ENCODE data around the gene PEAK3. TPM values are rescaled to one million over a fixed set of nuclear protein-coding genes. Genes with fewer than 3 reads are reported as not detected.

The PEAK3 gene
- total RNA-seq, 2 experiments from 2014 or later, result not detected

GRCh38 chr19:2291185-2291751, 9.3 kb upstream of the PEAK3 start:
- peaks cover 27% of the 10 kb centered on the region for H3K4me1 Mint-ChIP-seq (ENCODE audit: low read depth)
- no peak for DNase-seq
- no peak overlapping the region for H3K27ac Mint-ChIP-seq
- no peaks in the 10 kb centered on the region for H3K9me3 Mint-ChIP-seq
- CTCF ChIA-PET, result interaction anchor here (0.6 to 1.0 kb wide), 2 partner anchors 39 to 136 kb away, joined by 3 to 4 read pairs; no protein-coding TSS in a partner anchor
- peaks cover 2% of the 10 kb centered on the region for H3K36me3 Mint-ChIP-seq (ENCODE audit: low read depth)
- peaks cover 5% of the 10 kb centered on the region for H3K27me3 Mint-ChIP-seq (ENCODE audit: low read depth)
- intact Hi-C loops (cut with micrococcal nuclease), result no loop called here
- no peak overlapping the region for H3K4me3 Mint-ChIP-seq

GRCh38 chr19:2290441-2291184, 8.6 kb upstream of the PEAK3 start:
- Mint-ChIP-seq H3K9me3 (no peaks in the 10 kb centered on the region), H3K4me1 (ENCODE audit: low read depth) (peaks cover 27% of the 10 kb centered on the region), H3K36me3 (ENCODE audit: low read depth) (peaks cover 2% of the 10 kb centered on the region), H3K27ac (no peak overlapping the region), H3K4me3 (peak overlapping the region; percentile 62), H3K27me3 (ENCODE audit: low read depth) (peaks cover 5% of the 10 kb centered on the region)
- no peak for DNase-seq
- intact Hi-C loops (cut with micrococcal nuclease), result no loop called here
- CTCF ChIA-PET, result interaction anchor here (0.6 to 1.0 kb wide), 2 partner anchors 39 to 135 kb away, joined by 3 to 4 read pairs; no protein-coding TSS in a partner anchor

DNA sequence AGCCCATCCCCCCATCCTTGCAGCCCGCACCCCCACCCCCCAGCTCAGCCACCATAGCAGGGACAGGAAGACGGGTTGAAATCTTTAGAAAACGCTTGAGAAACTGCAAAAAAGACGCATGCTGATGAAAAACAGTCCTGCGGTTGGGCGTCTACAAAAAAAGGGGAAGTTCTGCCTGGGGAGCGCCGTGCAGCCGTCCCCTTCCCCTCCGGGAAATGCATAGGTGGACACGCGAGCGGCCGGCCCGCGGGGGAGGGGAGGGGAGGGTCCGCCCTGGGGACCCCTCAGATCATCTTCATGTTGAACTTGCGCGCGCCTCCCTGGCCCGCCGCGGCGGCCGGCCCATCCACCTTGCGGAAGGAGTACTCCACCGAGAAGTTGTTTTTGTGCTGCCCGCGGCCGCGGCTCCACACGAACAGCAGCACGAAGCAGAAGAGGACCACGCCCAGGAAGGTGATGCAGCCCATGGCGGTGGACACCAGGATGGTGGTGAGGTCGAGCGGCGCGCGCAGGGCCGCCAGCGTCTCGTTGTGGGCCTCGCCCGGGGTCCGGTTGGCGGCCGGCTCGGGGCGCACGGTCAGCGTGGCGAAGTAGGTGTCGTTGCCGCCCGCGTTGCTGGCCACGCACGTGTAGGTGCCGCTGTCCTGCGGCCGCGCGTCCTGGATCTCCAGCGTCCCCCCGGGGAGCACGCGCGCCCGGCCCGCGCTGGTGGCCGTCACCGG, 7.9 kb upstream of the PEAK3 start:
- Mint-ChIP-seq H3K4me1 (ENCODE audit: low read depth) (peaks cover 27% of the 10 kb centered on the region), H3K27me3 (ENCODE audit: low read depth) (peaks cover 5% of the 10 kb centered on the region), H3K36me3 (ENCODE audit: low read depth) (peaks cover 2% of the 10 kb centered on the region), H3K27ac (no peak overlapping the region), H3K9me3 (no peaks in the 10 kb centered on the region), H3K4me3 (peak overlapping the region; percentile 75)
- DNase-seq, result peak; percentile 72
- intact Hi-C loops (cut with micrococcal nuclease), result loop anchor here (5.0 kb wide), 1 partner anchor 37 kb away; the partner anchor contains the start of genes LSM7 and SPPL2B
- CTCF ChIA-PET, result interaction anchor here (1.3 to 1.4 kb wide), 2 partner anchors 16 to 31 kb away, joined by 8 to 9 read pairs; no protein-coding TSS in a partner anchor

- Mint-ChIP-seq H3K4me3 (peak overlapping the region; percentile 75), H3K27me3 (ENCODE audit: low read depth) (peaks cover 5% of the 10 kb centered on the region), H3K9me3 (no peaks in the 10 kb centered on the region), H3K36me3 (ENCODE audit: low read depth) (peaks cover 2% of the 10 kb centered on the region), H3K27ac (peak overlapping the region; percentile 59), H3K4me1 (ENCODE audit: low read depth) (peaks cover 27% of the 10 kb centered on the region)
- no peak for DNase-seq
- intact Hi-C loops (cut with micrococcal nuclease), result loop anchor here (5.0 kb wide), 1 partner anchor 38 kb away; the partner anchor contains the start of genes LSM7 and SPPL2B
- CTCF ChIA-PET, result interaction anchor here (0.9 to 1.4 kb wide), 4 partner anchors 15 to 237 kb away, joined by 3 to 9 read pairs (median 6); no protein-coding TSS in a partner anchor
These were observed 7.1 kb upstream of the PEAK3 start for GRCh38 chr19:2288818-2289713.

- peaks cover 2% of the 10 kb centered on the region for H3K36me3 Mint-ChIP-seq (ENCODE audit: low read depth)
- H3K4me3 Mint-ChIP-seq, result peak overlapping the region; percentile 37
- H3K4me1 Mint-ChIP-seq (ENCODE audit: low read depth), result peaks cover 23% of the 10 kb centered on the region
- H3K27ac Mint-ChIP-seq, result peak overlapping the region; percentile 59
- H3K27me3 Mint-ChIP-seq (ENCODE audit: low read depth), result peaks cover 5% of the 10 kb centered on the region
- intact Hi-C loops (cut with micrococcal nuclease), result loop anchor here (5.0 kb wide), 1 partner anchor 39 kb away; the partner anchor contains the start of genes LSM7 and SPPL2B
- DNase-seq, result no peak
- CTCF ChIA-PET, result interaction anchor here (0.6 to 1.4 kb wide), 7 partner anchors 14 to 497 kb away, joined by 3 to 9 read pairs (median 3); partner anchors contain the start of gene THOP1
- no peaks in the 10 kb centered on the region for H3K9me3 Mint-ChIP-seq
These were observed 6.4 kb upstream of the PEAK3 start for GRCh38 chr19:2288338-2288817.

- H3K4me3 Mint-ChIP-seq, result no peak overlapping the region
- peaks cover 1% of the 10 kb centered on the region for H3K36me3 Mint-ChIP-seq (ENCODE audit: low read depth)
- H3K4me1 Mint-ChIP-seq (ENCODE audit: low read depth), result peaks cover 27% of the 10 kb centered on the region
- H3K9me3 Mint-ChIP-seq, result no peaks in the 10 kb centered on the region
- CTCF ChIA-PET, result interaction anchor here (0.6 to 1.0 kb wide), 3 partner anchors 14 to 498 kb away, joined by 3 read pairs; partner anchors contain the start of gene THOP1
- H3K27me3 Mint-ChIP-seq (ENCODE audit: low read depth), result peaks cover 5% of the 10 kb centered on the region
- H3K27ac Mint-ChIP-seq, result no peak overlapping the region
- intact Hi-C loops (cut with micrococcal nuclease), result loop anchor here (5.0 kb wide), 1 partner anchor 40 kb away; the partner anchor contains the start of genes LSM7 and SPPL2B
- DNase-seq, result no peak
These were observed 5.8 kb upstream of the PEAK3 start for GRCh38 chr19:2287585-2288337.

- H3K4me3 Mint-ChIP-seq, result no peak overlapping the region
- intact Hi-C loops (cut with micrococcal nuclease), result loop anchor here (5.0 kb wide), 1 partner anchor 41 kb away; the partner anchor contains the start of genes LSM7 and SPPL2B
These were observed 4.6 kb upstream of the PEAK3 start for GRCh38 chr19:2286402-2287140.

DNA sequence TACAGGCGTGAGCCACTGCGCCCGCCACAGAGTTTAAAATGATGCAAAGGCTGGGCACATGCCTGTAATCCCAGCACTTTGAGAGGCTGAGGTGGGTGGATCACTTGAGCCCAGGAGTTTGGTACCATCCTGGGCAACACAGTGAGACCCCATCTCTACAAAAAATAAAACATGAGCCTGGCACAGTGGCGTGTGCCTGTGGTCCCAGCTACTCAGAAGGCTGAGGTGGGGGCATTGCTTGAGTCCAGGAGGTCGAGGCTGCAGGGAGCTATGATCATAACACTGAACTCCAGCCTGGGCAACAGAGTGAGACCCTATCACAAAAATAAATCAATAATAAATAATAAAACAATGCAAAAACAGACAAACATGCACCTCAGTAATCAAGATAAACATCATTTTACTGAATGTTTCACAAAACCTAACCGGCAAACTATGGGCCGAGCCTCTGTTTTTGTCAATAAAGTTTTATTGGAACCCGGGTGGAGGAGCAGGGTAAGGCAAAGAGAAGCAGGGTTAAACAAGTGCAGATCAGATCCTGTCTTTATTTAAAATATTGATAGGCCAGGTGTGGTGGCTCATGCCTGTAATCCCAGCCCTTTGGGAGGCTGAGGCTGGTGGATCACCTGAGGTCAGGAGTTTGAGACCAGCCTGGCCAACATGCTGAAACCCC, 2.0 kb upstream of the PEAK3 start:
- no peak for DNase-seq
- Mint-ChIP-seq H3K27me3 (ENCODE audit: low read depth) (peaks cover 2% of the 10 kb centered on the region), H3K9me3 (no peaks in the 10 kb centered on the region), H3K4me1 (ENCODE audit: low read depth) (peaks cover 19% of the 10 kb centered on the region), H3K36me3 (ENCODE audit: low read depth) (no peaks in the 10 kb centered on the region), H3K27ac (no peak overlapping the region), H3K4me3 (no peak overlapping the region)
- intact Hi-C loops (cut with micrococcal nuclease), result no loop called here
- CTCF ChIA-PET, result interaction anchor here (0.6 kb wide), 1 partner anchor 15 kb away, joined by 3 read pairs; no protein-coding TSS in a partner anchor

More at GRCh38 chr19:2286402-2287140, 4.6 kb upstream of the PEAK3 start:
- peaks cover 5% of the 10 kb centered on the region for H3K27me3 Mint-ChIP-seq (ENCODE audit: low read depth)
- H3K36me3 Mint-ChIP-seq (ENCODE audit: low read depth), result peaks cover 1% of the 10 kb centered on the region
- peaks cover 34% of the 10 kb centered on the region for H3K4me1 Mint-ChIP-seq (ENCODE audit: low read depth)
- DNase-seq, result no peak
- CTCF ChIA-PET, result interaction anchor here (1.4 kb wide), 1 partner anchor 11 kb away, joined by 3 read pairs; no protein-coding TSS in a partner anchor
- no peaks in the 10 kb centered on the region for H3K9me3 Mint-ChIP-seq
- no peak overlapping the region for H3K27ac Mint-ChIP-seq

DNA sequence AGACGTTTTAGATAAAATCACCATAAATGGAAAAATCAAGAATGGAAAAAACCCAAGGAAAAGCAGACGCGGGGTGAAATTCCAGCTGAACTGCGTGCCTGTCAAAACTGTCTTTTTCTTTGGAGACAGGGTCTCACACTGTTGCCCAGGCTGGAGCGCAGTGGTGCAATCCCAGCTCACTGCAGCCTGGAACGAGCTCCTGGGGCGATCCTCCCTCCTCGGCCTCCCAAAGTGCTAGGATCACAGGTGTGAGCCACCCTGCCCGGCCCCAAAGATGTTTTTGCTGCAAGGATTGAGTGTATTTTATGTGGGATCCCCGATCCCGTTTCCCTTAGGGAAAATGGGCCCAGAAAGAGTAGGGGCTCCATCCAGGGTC, 875 bp upstream of the PEAK3 start:
- H3K36me3 Mint-ChIP-seq (ENCODE audit: low read depth), result no peaks in the 10 kb centered on the region
- intact Hi-C loops (cut with micrococcal nuclease), result no loop called here
- no peak overlapping the region for H3K4me3 Mint-ChIP-seq
- H3K27ac Mint-ChIP-seq, result no peak overlapping the region
- no peaks in the 10 kb centered on the region for H3K27me3 Mint-ChIP-seq (ENCODE audit: low read depth)
- peaks cover 13% of the 10 kb centered on the region for H3K4me1 Mint-ChIP-seq (ENCODE audit: low read depth)
- no peaks in the 10 kb centered on the region for H3K9me3 Mint-ChIP-seq
- DNase-seq, result no peak
- CTCF ChIA-PET, result no interaction called here

Measured in activated naive CD4-positive, alpha-beta T cell treated with anti-CD3 and anti-CD28 coated beads for 36 hours (primary cell).